Measurements from ENCODE around the gene SSTR3.

DNA sequence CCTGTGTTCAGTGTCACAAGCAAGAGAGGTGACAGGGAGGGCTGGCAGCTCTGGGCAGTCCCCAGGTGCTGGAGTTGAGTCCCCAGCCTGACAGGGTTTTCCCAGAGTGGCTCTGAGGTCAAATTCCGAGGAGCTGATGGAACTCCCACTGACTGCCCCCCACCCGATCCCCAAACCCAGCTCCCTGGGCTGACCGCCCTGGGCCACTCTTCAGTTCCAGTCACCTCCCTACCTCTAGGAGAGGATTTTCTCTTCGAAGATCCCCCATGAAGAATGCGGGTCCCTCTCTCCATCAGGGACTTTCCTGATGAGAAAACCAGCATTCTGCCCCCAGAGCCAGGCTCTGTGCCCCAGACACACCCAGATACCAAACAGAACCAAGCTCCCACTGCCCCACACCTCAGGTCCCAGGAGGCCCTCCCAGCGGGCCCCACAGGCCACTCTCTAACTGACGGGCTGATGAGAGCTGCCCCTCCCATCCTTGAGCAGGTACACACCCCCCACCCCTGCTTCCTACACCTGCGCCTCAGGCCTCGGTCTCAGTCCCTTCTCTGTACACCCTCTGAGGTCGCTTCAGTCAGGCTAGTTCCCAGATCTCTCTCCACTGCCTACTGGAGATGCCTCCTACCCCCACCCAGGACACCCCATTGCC is 43.9 kb upstream of the SSTR3 start:
- TF ChIP-seq, protein P1, sequence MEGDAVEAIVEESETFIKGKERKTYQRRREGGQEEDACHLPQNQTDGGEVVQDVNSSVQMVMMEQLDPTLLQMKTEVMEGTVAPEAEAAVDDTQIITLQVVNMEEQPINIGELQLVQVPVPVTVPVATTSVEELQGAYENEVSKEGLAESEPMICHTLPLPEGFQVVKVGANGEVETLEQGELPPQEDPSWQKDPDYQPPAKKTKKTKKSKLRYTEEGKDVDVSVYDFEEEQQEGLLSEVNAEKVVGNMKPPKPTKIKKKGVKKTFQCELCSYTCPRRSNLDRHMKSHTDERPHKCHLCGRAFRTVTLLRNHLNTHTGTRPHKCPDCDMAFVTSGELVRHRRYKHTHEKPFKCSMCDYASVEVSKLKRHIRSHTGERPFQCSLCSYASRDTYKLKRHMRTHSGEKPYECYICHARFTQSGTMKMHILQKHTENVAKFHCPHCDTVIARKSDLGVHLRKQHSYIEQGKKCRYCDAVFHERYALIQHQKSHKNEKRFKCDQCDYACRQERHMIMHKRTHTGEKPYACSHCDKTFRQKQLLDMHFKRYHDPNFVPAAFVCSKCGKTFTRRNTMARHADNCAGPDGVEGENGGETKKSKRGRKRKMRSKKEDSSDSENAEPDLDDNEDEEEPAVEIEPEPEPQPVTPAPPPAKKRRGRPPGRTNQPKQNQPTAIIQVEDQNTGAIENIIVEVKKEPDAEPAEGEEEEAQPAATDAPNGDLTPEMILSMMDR (IDR thresholded peaks at IDR 0.05; ENCODE audit: low read length): no peak
- no peak for TF ChIP-seq EZH2phosphoT487 (IDR thresholded peaks at IDR 0.05; ENCODE audit: low read length)

Data from MM.1S (cell line).